ENCODE measurements around the gene GATAD2B.
"Not testable (repeated sequence)": the region's sequence is repeated elsewhere in the genome, so short reads cannot be mapped to it uniquely, and the experiment has no call there.

Gene GATAD2B

DNA sequence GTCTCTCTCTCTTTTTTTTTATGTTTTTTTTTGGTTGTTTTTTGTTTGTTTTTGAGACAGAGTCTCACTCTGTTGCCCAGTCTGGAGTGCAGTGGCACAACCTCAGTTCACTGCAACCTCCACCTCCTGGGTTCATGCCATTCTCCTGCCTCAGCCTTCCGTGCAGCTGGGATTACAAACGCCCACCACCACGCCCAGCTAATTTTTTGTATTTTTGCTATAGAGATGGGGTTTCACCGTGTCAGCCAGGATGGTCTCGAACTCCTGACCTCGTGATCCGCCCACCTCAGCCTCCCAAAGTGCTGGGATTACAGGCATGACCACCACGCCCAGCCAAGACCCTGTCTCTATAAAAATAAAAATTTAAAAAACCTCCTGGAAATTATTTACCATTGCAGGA lies 88.8 kb downstream of the GATAD2B start:
- DNase-seq (ENCODE audit: low read depth): not testable (repeated sequence)

DNA sequence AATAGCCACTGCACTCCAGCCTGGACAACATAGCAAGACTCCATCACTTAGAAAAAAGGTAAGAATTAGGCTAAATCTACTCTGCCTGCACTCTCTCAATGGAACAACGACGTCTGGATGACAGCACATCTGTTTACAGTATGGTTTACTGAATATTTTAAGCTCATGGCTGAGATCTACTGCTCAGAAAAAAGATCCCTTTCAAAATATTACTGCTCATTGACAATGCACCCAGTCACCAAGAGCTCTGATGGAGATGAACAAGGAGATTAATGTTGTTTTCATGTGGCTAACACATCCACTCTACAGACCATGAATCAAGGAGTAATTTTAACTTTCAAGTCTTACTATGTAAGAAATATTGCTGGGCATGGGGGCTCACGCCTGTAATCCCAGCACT lies 89.6 kb downstream of the GATAD2B start:
- DNase-seq (ENCODE audit: low read depth): no peak

DNA sequence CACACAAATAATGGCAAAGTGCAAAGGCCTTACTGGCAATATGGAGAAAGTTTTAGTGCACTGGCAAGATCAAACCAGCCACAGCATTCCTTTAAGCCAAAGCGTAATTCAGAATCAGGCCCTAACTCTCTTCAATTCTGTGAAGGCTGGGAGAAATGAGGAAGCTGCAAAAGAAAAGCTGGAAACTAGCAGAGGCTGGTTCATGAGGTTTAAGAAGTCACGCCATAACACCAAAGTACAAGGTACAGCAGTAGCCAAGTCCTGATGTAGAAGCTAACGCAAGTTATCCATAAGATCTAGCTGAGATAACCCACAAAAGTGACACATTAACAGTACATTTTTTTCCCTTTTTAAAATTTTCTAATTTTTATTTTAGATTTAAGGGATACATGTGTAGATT lies 90.5 kb downstream of the GATAD2B start:
- no peak for DNase-seq (ENCODE audit: low read depth)

DNA sequence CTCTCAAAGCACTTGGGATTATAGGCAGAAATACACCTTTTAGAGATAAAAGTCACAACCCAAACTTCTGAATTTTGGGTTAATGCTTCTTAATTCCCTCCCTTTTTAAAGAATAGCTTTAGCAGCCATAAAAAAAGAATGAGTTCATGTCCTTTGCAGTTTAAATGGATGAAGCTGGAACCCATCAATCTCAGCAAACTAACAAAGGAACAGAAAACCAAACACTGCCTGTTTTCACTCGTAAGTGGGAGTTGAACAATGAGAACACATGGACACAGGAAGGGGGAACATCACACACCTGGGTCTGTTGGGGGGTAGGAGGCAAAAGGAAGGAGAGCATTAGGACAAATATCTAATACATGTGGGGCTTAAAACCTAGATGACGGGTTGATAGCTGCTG lies 91.7 kb downstream of the GATAD2B start:
- no peak for DNase-seq (ENCODE audit: low read depth)

DNA sequence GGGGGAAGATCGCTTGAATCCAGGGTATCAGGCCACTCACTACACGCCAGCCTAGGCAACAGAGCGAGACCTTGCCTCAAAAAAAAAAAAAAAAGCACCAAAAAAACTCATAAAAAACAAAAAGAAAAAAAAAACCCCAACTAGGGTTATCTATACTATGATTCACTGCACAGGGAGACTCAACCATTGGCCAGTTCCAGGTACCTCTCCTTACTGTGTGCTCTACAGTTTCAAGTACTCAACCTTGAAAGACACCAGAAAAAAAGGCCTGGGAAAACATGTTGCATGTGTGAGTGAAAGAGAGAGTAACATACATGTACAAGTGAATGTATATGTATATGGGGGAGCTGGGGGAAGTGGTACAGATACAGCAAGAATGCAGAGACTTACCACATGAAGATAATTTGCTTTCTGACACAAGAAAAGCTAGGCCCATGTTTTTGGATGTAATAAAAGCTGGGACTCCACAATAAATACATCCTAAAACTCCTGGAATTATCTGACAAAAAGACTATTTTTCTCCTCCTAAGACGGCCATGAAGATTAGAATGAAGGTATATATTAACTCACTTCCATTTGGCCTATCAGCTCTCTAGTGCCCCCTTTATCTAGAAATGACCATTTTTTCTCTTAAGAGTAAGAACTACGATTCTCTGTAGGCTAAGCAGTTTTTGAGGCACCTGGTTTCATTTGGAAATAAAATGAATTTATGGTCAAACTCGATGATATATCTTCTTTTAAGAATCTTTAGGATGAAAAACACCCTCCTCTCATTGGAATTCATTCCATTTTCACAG lies 95.4 kb downstream of the GATAD2B start:
- no peak for DNase-seq (ENCODE audit: low read depth)

DNA sequence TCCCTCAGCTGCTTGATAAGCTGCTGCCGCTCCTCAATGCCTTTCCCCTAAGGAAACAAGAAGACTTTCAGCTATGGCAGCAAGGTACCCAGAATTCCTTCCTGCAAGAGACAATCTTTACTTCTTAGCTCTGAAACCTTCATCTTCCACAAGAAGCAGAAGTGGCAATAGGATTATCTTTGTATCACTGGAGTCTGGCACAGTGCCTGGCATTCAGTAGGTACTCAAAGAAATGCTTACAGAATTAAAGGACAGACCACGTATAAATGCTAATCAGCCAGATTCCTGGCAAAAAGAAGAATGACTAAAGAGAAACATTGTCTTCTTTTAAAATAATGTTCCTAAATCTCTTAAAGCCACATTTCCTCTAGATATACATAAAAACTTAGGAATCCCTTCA lies 103.9 kb downstream of the GATAD2B start:
- DNase-seq (ENCODE audit: low read depth): no peak

DNA sequence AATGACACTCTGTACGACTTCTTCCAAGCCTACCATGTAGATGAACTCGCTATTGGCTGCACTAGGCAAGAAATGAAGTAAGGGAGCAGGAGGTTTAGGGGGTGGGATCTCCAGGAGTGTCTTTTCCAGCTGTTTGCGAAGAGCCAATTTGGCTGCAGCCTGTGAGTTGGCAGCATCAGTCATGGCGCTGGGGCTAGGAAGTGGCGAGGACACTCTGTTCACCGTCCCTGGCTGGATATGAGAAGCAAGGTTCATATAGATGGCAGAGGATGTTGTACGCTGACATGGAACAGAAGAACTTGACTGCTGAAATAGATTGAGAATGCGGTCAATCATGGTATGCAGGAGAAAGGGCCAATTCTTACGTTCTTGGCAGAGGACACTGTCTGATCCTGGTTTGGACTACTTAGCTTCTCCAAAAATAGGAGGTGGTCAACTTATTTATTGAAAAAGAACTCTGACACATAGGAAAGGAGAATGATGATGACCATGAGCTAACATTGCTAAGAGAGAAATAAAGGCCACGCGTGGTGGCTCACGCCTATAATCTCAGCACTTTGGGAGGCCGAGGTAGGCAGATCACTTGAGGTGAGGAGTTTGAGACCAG lies 106.4 kb downstream of the GATAD2B start:
- DNase-seq (ENCODE audit: low read depth): no peak

DNA sequence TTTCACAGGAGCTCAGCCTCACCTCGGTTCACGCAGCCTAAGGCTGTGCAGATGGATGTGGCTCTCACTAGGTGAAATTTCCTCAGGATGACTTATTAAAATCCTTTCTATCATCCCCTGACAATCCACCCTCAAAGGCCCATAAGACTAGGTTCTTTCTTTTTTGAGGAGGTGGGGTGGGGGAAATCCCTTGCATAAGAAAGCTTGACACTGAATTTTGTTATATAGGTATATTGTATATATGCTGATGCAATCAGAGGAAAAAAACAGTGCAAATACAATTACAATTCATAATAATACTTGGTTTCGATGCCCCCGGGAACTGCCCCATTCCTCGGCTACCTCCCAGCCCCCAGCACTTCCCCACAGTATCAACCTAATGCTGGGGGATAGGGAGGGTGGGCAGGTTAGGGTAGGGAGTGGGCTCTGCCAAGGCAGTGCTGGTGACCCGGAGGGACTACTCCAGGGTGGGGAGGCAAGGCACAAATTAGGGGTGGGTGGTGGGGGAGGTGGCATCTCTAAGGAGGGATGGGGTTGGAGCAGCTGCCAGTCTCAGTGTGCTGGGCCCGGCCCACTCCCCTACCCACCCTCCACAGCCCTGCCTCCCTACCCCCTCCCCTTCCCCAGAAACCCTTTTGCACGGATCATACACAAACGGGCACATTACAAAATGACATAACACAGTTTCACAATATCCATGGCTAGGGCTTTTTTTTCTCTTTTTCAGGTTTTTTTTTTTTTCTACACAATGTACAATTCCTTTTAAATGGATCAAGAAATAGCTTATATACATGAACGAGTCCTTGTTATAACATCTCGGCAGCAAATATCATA lies 116.7 kb downstream of the GATAD2B start:
- DNase-seq (ENCODE audit: low read depth): no peak

DNA sequence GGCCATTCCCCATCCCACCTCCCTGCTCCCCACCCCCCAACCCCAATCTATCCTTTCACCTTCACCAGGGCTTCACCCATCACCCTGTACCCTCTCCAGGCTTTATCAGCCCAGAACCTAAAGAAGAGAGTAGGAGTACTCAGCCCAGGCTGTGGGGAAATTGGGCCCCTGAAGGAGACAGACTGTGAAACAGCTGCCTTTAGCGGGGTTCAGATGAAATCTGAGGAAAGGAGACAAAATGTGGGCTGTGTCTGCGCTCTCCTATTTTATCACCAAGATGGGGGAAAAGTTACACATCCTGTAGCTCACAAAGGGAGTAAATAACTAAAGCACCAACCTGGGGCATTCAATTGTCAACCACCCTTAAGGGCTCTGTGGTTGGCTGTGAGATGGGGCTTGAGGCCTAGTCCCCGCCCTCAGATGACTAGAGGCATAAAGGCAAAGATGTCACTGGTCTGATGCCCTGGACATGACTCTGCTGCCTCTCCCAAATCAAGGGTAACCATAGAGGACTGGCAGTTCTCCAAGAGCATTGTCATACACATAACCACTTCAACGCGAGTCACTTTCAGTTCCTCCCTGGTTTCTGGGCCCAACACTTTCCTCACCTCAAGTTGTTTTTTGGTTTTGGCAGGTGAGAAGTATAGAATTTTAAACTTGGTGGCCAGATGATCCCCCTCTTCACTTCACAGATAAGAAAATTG lies 117.6 kb downstream of the GATAD2B start:
- peak; percentile 35 for DNase-seq (ENCODE audit: low read depth)

DNA sequence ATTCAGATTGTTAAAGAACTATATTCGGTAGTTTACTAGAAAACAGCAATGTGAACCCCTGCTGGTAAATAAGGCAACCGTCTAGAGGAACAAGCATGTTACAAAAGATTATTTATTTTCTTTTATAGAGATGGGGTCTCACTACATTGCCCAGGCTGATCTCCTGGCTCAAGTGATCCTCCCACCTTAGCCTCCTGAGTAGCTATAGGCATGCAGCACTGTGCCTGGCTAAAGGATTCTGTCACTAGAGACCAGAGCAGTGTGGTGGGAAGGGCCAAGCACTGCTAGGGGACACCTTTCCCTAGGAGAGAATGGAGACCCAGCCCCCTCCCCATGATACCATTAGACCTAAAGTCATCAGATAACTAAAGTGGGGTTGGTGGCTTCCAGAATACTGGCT lies 118.7 kb downstream of the GATAD2B start:
- no peak for DNase-seq (ENCODE audit: low read depth)

DNA sequence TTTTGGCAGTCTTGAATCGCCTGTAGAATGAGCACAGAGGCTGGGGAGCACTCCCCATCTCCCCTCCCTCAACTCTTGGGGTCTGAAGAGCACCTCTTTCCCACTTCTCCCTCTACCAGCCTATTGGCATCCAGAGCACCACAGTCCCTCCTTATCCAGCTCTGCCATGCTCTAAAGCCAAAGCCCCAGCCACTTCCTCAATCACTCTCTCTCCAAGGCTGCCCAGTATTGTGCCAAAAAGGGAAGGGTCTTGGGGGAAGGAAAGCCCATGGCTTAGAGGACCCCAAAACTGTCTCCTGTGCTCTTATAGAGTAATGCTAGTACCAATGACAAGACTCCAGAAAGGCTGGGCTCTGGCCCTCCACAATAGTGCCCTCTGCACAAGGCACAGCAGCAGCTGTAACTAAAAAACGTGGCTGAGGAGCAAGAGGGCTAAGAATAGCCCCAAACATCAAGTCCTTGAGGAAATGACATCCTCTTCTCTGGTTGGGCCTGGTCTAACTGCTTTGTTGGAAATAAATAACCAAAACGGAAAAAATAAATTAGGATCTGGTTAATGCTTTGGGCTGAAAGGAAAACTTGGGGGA lies 119.2 kb downstream of the GATAD2B start:
- DNase-seq (ENCODE audit: low read depth): no peak

DNA sequence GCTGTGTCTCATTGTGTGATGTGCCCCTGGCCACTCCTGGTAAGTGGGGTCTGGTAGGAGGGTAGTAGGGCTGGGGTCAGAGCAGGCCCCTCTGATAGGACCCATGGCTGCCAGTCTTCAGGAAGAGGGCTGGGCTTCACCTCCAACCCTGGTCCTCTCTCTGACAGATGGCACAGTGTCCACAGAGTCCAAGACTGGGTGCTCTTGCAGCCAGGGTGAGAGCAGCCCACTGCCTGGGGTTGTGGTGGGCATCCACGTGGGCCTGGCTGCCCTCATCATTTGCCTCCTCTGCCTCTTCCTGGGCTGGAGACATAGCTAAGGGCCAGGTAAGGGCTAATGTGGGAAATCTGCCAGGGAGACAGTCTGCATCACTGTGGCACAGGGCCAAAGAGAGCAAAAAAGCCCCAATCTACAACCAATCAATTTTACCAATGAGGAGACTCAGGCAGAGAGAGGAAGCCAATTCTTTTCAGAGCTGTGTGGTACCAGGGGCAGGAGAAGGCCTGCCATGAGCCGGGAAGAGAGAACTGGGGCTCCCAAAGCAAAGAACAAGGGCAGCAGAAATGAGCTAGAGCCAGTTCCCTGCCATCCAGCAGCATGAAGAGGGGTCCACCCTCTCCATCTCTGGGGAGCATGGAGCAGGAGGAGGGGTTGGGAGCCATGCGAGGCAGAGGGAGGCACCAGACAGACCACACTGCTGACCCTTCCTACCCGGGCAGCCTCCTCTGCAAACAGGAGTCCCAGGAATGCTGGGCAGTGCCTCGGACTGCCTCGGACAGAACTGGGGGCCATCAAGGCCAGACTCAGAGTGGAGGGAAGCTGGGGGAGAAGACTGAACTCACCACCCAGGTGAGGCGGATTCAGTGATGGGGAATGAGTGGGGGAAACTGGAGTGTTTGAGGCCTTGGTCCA lies 120.7 kb downstream of the GATAD2B start:
- no peak for DNase-seq (ENCODE audit: low read depth)

DNA sequence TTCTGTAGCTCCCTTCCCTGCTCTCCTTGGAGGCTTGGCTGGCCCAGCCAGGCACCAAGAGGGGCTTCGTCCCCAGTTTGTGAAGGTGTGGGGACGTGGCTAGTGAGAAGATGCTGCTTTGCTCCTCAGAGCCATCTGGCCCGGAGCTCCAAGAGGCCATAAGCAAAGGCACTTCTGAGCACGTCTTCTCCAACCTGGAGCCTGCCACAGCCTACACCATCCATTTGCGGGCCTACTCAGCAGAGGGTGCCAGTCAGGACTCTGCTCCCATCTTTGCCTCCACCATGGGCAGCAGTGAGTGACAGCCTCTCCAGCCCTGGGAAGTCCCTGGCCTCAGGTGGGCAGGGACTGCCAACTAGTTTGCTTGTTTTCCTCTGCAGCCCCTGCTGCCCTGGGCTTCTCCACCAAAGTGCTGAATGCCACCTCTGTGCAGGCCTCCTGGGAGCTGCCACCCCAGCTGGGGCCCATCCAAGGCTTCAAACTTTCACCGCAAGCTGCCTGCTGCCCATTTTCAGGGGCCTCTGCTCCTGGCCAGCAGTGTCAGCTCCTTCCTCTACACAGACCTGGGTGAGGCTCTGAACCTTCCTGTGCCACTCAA lies 121.6 kb downstream of the GATAD2B start:
- no peak for DNase-seq (ENCODE audit: low read depth)

DNA sequence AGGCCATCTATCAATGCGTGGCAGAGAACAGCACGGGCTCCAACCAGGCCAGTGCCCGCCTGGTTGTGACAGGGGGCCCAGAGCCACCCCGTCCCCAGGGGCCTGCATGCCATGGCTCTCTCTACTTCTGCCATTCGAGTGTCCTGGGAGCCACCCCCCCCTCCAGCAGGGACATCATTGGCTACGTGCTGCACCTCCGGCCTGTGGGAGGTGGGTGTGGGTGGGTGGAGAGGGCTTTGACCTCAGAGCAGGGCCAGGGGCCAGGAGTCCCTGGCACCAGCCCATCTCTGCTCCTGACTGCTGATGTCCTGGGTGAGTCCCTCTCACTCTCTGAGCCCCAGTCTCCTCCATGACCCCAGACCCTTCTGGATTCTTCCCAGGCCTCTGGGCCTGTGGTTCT lies 122.3 kb downstream of the GATAD2B start:
- DNase-seq (ENCODE audit: low read depth): no peak

DNA sequence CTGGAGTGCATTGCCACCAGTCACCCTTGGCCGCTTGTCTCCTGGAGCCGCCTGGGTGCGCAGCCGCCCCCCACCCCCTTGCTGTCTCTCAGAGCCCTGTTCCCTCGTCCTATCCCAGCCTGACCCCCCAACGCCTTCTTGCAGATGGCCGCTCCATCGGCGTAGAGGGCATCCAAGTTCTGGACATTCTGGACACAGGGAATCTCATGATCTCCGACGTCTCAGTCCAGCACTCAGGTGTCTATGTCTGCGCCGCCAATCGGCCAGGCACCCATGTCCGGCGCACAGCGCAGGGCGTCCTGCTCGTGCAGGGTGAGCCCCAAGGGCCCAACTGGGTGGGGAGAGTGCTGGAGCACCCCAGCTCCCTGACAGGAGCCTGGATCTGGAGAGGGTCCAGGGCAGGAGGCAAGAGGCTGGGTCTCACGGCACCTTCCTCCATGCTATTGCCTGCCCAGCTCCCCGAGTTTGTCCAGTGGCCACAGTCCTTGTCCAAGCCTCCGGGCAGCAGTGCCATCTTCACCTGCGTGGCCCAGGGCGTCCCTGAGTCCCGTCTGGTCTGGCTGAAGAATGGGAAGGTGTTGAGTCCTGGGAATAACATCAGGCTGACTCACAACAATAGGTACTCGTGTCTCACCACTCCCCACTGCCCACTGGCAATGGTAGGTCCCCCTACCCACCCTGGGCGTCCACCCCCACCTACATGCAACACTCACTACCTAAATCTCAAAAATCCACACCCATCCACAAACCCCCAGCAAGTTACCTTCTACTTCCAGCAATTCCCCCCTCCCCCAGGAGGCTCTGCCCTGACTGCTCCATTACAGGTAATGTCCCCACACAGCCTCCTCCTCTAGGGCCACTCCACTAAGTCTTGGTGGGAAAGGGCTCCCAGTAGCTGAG lies 123.0 kb downstream of the GATAD2B start:
- DNase-seq (ENCODE audit: low read depth): no peak

DNA sequence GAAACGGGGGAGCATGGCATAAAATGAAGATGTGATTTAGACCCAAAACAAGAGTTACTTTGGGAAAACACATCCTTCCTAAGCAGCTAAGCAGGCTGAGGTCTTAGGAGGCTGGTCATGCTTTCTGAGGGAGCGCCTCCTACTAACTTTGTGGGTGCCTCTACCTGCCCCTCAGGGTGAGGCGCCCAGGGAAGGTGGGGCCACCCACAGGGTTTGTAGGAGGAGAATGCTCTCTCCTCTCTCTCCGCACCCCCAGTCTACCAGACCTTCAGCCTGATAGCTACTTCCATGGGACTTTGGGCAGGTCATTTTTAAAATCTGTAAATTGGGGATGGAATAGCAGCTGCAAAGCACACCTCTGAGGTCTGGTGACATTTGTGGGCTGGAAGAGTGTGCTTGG lies 123.8 kb downstream of the GATAD2B start:
- DNase-seq (ENCODE audit: low read depth): no peak

DNA sequence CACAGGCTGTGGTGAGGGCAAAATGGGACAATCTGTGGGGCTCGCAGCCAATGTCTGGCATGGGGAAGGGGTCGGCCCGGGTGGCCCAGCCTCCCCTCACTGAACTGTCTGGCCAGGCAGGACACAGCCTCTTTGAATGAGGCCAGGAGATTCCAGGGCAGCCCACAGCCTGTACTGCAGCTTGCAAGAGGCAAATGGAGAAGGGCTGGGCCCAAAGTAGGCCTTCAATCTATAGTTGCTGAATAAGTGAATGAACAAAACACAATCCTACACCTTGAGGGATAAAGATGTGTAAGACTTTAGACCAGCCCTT lies 124.3 kb downstream of the GATAD2B start:
- DNase-seq (ENCODE audit: low read depth): no peak

DNA sequence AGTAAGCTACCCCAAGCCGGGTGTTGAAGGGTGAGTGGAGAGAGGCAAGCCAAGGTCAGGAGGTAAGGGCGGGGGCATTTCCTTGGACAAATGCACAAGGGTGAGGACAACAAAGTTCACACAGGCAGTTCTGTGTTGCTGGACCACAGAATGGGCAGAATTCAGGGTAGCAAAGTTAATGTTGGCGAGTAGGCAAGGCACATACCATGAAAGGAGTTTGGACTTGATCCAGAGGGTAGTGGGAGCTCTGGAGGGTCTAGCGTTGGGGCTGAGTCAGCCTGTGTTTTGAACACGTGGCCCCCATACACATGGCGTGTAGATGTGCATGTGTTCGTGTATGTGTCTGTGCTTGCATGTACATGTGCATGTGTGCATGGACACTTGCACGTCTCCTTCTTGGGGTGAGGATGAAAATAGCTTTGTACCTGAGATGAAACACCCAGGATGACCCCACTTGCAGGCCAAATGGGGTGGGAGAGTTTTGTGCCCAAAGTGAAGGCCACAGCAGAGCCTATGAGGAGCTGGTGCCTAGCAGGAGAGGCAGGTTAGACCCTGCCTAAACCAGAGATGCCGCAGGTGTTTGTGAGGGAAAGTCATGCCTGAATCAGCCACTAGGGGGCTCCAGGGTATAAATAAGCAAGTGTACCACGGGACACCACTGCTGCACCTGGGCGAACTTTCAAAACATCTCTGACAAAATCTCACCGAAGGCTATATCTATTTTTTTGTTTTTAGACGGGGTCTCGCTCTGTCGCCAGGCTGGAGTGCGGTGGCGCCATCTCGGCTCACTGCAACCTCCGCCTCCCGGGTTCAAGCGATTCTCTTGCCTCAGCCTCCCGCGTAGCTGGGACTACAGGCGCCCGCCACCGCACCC lies 125.7 kb downstream of the GATAD2B start:
- DNase-seq (ENCODE audit: low read depth): peak; percentile 69
